Lower leg skin (tissue), 4 donors: Measurements from ENCODE around the gene NBEA. TPM values are rescaled to one million over a fixed set of nuclear protein-coding genes. Genes with fewer than 3 reads are reported as not detected.

Experiments used
- DNase-seq, 2 donors: peaks; one replicate each; pipeline ENCODE4 v3.0.0-alpha.2; 2019; ENCODE audit warnings: low spot score in 2 of 2
- H3K4me3 ChIP-seq: fragments of 200-600 bp; sonication (generic); 2 replicates; pipeline ENCODE4 v1.5.1; 2017; ENCODE audit warnings: mild to moderate bottlenecking, low read depth; ENCODE audit not compliant: poor library complexity, severe bottlenecking
- POLR2A ChIP-seq, 2 donors: fragments of 450-650 bp; IDR thresholded peaks; one replicate each; pipeline ENCODE4 v1.6.1; 2016 to 2017; ENCODE audit warnings: antibody characterized with exemption in 2 of 2, mild to moderate bottlenecking in 1 of 2, moderate library complexity in 1 of 2
- WGBS, 2 donors: methylation state at CpG; one replicate each; pipeline ENCODE4 v1.1.5; 2018; 5-methylcytosine and 5-hydroxymethylcytosine counted together
- intact Hi-C: fragments of 100-400 bp; cut with DNase I; formaldehyde crosslinking; loops from one replicate; pipeline ENCODE4 v1.15.0; 2023; ENCODE audit warnings: low total_unique reads
- total RNA-seq, 4 donors: library from RNA; depleted of rRNA; stranded (reverse); fragments of >200 nt; gene quantifications; one replicate each; pipeline ENCODE4 v1.1.0, GENCODE V29; 2016
- TF ChIP-seq, protein P1 (sequence below), 3 donors: fragments of 450-650 bp; IDR thresholded peaks; one replicate each; pipeline ENCODE4 v1.5.1; 2016; ENCODE audit warnings: antibody characterized with exemption in 3 of 3, mild to moderate bottlenecking in 3 of 3, moderate library complexity in 2 of 3

NBEA gene
- total RNA-seq, 4 donors from 2014 or later = 1.5 to 4.5 (median 3.7) TPM

- H3K4me3 ChIP-seq = no peak overlapping the region
- 86 to 91% methylated on average over 5 of the region's 5 CpGs for WGBS, 2 donors
- TF ChIP-seq POLR2A (IDR thresholded peaks at IDR 0.05) = no peak
- TF ChIP-seq, protein P1, sequence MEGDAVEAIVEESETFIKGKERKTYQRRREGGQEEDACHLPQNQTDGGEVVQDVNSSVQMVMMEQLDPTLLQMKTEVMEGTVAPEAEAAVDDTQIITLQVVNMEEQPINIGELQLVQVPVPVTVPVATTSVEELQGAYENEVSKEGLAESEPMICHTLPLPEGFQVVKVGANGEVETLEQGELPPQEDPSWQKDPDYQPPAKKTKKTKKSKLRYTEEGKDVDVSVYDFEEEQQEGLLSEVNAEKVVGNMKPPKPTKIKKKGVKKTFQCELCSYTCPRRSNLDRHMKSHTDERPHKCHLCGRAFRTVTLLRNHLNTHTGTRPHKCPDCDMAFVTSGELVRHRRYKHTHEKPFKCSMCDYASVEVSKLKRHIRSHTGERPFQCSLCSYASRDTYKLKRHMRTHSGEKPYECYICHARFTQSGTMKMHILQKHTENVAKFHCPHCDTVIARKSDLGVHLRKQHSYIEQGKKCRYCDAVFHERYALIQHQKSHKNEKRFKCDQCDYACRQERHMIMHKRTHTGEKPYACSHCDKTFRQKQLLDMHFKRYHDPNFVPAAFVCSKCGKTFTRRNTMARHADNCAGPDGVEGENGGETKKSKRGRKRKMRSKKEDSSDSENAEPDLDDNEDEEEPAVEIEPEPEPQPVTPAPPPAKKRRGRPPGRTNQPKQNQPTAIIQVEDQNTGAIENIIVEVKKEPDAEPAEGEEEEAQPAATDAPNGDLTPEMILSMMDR (IDR thresholded peaks at IDR 0.05) = no peak
- intact Hi-C loops = no loop called here
- no peak for DNase-seq
Measured at GRCh38 chr13:35618565-35619083, 676.6 kb downstream of the NBEA start.

GRCh38 chr13:35621989-35622388, 679.9 kb downstream of the NBEA start:
- DNase-seq = no peak
- no peak for TF ChIP-seq POLR2A (IDR thresholded peaks at IDR 0.05)
- TF ChIP-seq, protein P1 (IDR thresholded peaks at IDR 0.05) = no peak
- intact Hi-C loops = no loop called here
- no peak overlapping the region for H3K4me3 ChIP-seq

DNA sequence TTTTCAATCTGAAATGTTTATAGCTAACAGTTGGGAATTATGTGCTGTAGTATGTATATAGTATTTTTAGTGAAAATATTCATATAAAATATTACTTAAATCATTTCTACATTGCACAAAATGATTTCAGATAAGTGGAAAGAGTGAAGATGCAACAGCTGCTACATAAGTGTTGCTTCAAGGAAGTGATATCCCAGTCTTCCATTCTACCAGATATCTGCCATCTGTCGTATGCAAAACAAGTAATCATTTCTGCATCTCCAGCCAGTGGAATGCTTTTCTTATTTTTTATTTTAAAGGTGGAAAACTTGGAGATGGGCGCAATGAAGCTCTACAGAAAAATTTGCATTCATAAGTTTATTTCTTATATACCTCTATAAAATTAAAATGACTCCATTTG, 687.0 kb downstream of the NBEA start:
- TF ChIP-seq, protein P1 (IDR thresholded peaks at IDR 0.05) = no peak
- no peak for TF ChIP-seq POLR2A (IDR thresholded peaks at IDR 0.05)
- 85 to 93% methylated on average over 2 of the region's 2 CpGs for WGBS, 2 donors
- DNase-seq = no peak
- intact Hi-C loops = no loop called here
- H3K4me3 ChIP-seq = no peak overlapping the region

- 70 to 73% methylated on average over 5 of the region's 5 CpGs for WGBS, 2 donors
- intact Hi-C loops = no loop called here
Measured at GRCh38 chr13:35630551-35631275, 688.6 kb downstream of the NBEA start.

DNA sequence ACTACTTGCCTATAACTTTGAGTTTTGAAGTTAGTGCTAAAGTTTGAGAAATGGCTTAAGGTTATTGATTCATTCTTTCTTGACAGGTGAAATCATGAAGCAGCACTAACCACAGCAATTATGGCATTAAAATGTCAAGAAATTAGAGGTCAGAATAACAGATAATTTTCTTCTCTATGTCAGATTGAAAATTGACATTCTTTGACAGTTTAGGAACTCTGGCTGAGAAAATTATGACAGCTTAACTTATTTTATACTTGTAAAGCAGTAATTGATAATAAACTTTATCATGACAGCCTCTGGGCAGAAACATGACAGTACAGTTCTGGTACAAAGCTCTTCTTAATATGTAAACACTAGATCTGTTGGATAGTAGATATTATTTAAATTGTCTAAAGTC, 689.6 kb downstream of the NBEA start:
- intact Hi-C loops = no loop called here
- no peak for TF ChIP-seq POLR2A (IDR thresholded peaks at IDR 0.05)
- TF ChIP-seq, protein P1 (IDR thresholded peaks at IDR 0.05) = no peak
- H3K4me3 ChIP-seq = no peak overlapping the region
- DNase-seq = no peak

More at GRCh38 chr13:35630551-35631275, 688.6 kb downstream of the NBEA start:
- DNase-seq = no peak
- no peak for TF ChIP-seq POLR2A (IDR thresholded peaks at IDR 0.05)
- TF ChIP-seq, protein P1 (IDR thresholded peaks at IDR 0.05) = no peak
- no peak overlapping the region for H3K4me3 ChIP-seq

DNA sequence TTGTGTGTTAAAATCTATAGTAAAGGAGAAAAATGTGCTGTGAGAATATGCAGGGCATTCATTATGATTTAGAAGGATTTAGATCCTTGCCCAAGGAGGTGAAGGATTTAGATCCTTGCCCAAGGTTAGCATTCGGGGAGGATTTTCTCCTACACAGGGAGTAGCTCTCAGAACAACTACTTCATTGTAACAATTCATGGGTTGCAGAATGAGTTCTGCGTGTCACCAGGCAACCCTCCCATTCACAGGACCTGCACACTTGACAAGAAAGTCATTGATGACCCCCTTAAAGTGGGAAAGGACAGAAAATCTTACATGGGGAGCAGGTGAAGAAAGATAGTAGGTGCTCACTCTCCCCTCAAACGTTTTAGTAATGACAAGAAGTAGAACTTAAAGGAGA, 701.6 kb downstream of the NBEA start:
- DNase-seq = no peak
- no peak overlapping the region for H3K4me3 ChIP-seq
- 60% methylated on average over 3 of the region's 3 CpGs for WGBS, 2 donors
- TF ChIP-seq, protein P1 (IDR thresholded peaks at IDR 0.05) = no peak
- TF ChIP-seq POLR2A (IDR thresholded peaks at IDR 0.05) = no peak
- intact Hi-C loops = no loop called here
